H1 (cell line): ENCODE measurements around the gene MED6. TPM values are rescaled to one million over a fixed set of nuclear protein-coding genes. Genes with fewer than 3 reads are reported as not detected.

ENCODE experiments used
- FOSL1 ChIP-seq: IDR thresholded peaks from 2 replicates; pipeline ENCODE4 v1.6.1; 2011; ENCODE audit warnings: mild to moderate bottlenecking, low read depth, low read length, moderate library complexity; ENCODE audit not compliant: insufficient read depth
- PHF8 ChIP-seq: fragments of 200-600 bp; sonication (generic); conservative IDR thresholded peaks from 2 replicates; pipeline ENCODE4 v1.7.1; 2012; ENCODE audit warnings: low read depth, mild to moderate bottlenecking, inconsistent platforms, low read length, moderate library complexity
- RNF2 ChIP-seq: fragments of 200-900, 300-1000 bp; sonication (generic); IDR thresholded peaks from 2 replicates; pipeline ENCODE4 v1.7.1; 2016; ENCODE audit warnings: borderline replicate concordance, low read depth, mild to moderate bottlenecking, antibody characterized with exemption, low read length; ENCODE audit not compliant: poor library complexity, severe bottlenecking; ENCODE audit errors: missing control alignments
- SIRT6 ChIP-seq: IDR thresholded peaks from one replicate; pipeline ENCODE4 v1.7.1; 2012; ENCODE audit warnings: low read length, inconsistent platforms
- SIX5 ChIP-seq: IDR thresholded peaks from 2 replicates; pipeline ENCODE4 v1.6.1; 2011; ENCODE audit warnings: mild to moderate bottlenecking, low read depth, low read length
- SP1 ChIP-seq: IDR thresholded peaks from 2 replicates; pipeline ENCODE4 v1.6.1; 2011; ENCODE audit warnings: low read depth, low read length
- SRF ChIP-seq: IDR thresholded peaks from 2 replicates; pipeline ENCODE4 v1.6.1; 2011; ENCODE audit warnings: mild to moderate bottlenecking, low read depth, low read length, moderate library complexity
- YY1 ChIP-seq: IDR thresholded peaks from 2 replicates; pipeline ENCODE4 v1.6.1; 2011; ENCODE audit warnings: low read depth, mild to moderate bottlenecking, low read length
- polyA plus RNA-seq, 7 experiments: library from polyadenylated mRNA; depleted of rRNA in 3 of 7; stranded (reverse) in 5 of 7; unstranded in 2 of 7; fragments of >200 nt in 5 of 7; fragments of 200-250 nt in 2 of 7; gene quantifications; 1 replicate in 5 of 7; 2 replicates in 1 of 7; 4 replicates in 1 of 7; pipeline versions ENCODE4 v1.2.1 to v1.2.3, GENCODE V29; 2011 to 2013; ENCODE audit warnings: missing spikeins in 2 of 7, mixed read lengths in 2 of 7
- total RNA-seq: library from RNA; stranded (reverse); fragmentation: NEBNext Ultra II Directional; extraction: Animal tissue kit (Norgen Biotek cat#: 25700); gene quantifications from 2 replicates; pipeline ENCODE4 v1.2.1, GENCODE V29; 2021

MED6 gene
- total and polyA plus RNA-seq, 2 of the 8 experiments (the other 6 are each of a cell fraction or from before 2014, with no cell fraction given), result 33.1 to 39.7 TPM

GRCh38 chr14:70645892-70646291 lies 45.4 kb upstream of the MED6 start (continued):
- TF ChIP-seq YY1 (no peak), FOSL1 (no peak), RNF2 (no peak), SIX5 (no peak), PHF8 (no peak), SIRT6 (no peak), SP1 (no peak), SRF (no peak)
